HG02623 (cell line): ENCODE data around the gene PRRT2.

ENCODE experiments used
- ATAC-seq: cut with Tn5 transposase; IDR thresholded peaks from one replicate; pipeline ENCODE4 v1.9.1; 2021; ENCODE audit warnings: moderate library complexity; ENCODE audit not compliant: unreplicated experiment

The PRRT2 gene

DNA sequence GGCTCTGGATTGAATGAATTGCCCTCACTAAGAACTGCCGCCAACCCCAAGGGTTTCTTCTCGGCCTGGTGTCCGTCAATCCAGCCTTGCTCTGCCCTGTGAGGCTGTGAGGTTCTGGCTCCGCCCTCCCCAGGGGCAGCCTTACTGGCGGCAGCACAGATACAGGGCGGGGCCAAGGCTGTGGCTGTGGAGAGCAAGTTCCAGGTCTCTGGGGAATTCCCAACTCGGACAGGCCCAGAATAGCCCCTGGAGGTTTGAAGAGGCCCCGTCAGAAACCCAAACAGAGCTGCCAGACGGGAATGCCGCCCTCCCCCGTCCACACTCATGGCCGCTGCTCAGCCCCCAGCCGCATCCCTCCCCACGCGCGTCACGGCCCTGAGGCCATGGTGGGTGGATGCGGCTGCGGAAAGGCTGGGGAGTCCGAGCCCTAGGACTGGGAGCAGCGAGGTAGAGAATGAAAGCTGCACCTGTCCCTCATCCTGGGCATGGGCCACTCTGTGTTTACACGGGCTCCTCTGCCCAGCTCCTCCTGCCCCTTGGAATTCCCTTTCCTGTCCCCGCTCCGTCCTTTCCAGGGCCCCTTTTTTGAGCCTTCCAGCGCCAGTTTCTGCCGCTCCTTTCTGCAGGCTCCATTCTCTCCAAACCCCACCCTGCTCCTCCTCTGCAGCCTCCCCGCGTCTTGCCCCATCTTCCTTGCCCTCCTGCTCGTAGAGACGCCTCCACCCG, 660 bp upstream of the PRRT2 start:
- ATAC-seq: no peak

DNA sequence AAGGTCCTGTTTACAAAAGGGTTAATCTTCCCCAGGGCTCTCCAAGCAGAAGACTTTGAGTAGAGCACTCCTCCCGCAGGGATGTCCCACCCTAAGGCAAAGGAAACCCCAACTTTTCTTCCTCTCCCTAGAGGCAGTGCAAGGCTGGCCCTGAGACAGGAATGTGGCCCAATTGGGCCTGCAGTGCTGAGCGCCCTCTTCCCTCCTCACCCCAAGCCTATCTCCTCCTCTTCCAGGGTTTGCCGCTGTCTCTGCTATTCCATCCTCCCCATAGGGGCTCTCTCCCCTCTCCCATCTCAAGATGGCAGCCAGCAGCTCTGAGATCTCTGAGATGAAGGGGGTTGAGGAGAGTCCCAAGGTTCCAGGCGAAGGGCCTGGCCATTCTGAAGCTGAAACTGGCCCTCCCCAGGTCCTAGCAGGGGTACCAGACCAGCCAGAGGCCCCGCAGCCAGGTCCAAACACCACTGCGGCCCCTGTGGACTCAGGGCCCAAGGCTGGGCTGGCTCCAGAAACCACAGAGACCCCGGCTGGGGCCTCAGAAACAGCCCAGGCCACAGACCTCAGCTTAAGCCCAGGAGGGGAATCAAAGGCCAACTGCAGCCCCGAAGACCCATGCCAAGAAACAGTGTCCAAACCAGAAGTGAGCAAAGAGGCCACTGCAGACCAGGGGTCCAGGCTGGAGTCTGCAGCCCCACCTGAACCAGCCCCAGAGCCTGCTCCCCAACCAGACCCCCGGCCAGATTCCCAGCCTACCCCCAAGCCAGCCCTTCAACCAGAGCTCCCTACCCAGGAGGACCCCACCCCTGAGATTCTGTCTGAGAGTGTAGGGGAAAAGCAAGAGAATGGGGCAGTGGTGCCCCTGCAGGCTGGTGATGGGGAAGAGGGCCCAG, 1.0 kb downstream of the PRRT2 start:
- no peak for ATAC-seq

DNA sequence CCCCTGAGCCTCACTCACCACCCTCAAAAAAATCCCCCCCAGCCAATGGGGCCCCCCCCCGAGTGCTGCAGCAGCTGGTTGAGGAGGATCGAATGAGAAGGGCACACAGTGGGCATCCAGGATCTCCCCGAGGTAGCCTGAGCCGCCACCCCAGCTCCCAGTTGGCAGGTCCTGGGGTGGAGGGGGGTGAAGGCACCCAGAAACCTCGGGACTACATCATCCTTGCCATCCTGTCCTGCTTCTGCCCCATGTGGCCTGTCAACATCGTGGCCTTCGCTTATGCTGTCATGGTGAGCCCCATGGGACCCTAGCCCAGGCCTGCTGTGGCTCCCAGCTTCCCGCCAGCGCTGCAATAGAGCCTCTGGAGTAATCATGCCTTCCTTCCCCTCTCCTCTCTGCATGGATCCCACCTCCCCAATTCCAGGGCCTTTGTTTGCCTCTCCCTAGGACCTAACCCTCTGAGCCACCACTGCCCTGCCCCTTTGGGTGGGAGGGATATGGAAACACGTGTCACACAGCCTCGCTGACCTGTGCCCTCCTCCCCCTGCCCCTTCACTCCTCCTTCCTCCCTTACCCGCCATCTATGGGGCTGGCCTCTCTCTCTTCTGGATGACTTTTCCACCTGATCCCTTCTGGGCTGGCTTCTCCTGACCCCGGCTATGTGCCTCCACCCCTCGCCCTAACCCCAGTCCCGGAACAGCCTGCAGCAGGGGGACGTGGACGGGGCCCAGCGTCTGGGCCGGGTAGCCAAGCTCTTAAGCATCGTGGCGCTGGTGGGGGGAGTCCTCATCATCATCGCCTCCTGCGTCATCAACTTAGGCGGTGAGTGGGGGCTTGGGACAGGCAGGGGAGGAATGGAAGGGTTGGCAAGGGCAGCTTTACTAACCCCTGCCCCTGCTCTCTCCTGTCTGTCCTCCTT, 1.9 kb downstream of the PRRT2 start:
- no peak for ATAC-seq

DNA sequence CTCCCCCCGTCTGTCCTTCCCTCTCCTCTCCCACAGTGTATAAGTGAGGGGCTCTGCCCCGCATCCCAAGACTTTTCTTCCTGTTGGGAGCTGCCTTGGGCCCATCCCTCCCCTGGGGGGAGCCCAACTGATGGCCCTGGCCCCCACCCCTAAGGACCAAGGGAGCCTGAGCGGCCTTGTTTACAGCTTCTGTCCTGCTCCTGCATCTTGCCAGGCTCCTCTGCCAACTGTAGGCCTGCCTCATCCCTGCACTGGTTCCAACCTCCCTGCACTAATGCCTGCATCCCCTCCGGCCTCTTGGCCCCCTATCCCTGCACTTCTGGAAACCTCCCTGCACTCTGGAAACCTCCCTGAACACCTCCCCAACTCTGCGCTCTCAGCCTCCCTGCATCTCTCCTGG, 2.6 kb downstream of the PRRT2 start:
- ATAC-seq: no peak

DNA sequence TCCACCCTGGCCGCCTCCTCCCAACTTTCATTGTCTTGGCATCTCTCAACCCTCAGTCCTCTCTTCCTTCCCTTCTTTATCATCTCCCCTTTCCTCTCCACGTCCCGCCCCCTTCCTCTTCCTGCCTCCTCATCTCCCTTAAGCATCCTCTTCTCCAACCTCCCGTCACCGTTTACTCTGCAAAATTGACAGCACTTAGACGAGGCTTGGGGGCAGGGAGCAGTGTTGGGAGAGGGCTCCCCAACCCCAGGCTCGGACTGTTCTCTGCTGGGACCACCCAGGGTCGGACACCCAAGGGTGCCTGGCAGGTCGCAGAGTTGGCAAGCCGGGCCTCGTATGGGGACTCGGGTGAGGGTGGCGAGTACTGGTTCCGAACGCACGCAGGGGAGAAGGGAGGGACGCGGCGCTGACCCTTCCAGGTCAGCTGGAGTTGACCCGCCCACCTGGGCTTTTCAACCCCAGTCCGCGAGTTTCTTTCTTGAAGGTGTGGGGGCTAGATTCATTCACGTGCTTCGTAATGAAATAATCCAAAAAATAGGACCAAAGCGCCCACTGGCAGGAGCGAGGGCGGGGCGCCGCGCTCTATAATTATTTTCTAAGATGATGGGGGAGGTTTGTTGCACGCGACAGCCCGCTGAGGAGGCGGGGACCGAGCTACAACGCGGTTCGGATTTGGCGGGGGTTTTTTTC, 3.2 kb downstream of the PRRT2 start:
- no peak for ATAC-seq

DNA sequence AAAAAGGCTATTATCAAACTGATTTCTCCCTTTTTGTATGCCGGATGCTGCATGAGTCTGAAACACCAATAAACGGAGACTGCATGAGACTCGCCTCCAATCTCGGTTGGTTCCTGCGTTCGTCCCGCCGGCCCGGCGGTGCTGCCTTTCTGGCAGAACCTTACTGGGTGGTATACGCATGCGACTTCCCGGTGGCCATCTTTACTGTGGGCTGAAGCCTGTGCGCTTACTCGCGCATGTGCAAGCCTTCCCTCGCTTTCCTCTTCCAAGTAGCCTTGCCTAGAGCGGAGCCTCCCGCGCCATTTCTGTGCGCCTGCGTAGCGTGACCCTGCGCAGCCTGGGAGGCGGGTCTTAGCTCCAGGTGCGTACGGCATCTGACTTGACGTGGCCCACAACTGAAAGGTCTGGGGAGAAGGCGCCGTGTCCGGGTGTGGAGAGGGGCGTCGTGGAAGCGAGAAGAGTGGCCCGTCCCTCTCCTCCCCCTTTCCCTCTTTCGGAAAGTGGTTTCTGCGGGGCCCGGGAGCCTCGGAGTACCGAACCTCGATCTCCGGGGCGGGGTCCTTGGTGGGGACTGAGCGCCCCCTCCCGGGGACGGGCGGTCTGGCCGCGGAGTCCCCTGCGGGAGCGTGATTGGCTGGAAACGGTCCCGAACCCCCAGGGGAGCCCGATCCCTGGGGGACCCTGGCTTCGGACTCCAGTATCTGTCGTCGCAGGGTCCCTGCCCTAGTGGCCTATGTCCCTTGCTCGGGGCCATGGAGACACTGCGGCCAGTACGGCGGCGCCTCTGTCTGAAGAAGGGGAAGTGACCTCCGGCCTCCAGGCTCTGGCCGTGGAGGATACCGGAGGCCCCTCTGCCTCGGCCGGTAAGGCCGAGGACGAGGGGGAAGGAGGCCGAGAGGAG, 4.0 kb downstream of the PRRT2 start, which contains the start of gene PAGR1:
PAGR1 (plus strand) TSS at position 360 of the 901 bp plus-strand sequence; CDS start at position 734, 374 bp downstream.
- peak; percentile 56 for ATAC-seq

DNA sequence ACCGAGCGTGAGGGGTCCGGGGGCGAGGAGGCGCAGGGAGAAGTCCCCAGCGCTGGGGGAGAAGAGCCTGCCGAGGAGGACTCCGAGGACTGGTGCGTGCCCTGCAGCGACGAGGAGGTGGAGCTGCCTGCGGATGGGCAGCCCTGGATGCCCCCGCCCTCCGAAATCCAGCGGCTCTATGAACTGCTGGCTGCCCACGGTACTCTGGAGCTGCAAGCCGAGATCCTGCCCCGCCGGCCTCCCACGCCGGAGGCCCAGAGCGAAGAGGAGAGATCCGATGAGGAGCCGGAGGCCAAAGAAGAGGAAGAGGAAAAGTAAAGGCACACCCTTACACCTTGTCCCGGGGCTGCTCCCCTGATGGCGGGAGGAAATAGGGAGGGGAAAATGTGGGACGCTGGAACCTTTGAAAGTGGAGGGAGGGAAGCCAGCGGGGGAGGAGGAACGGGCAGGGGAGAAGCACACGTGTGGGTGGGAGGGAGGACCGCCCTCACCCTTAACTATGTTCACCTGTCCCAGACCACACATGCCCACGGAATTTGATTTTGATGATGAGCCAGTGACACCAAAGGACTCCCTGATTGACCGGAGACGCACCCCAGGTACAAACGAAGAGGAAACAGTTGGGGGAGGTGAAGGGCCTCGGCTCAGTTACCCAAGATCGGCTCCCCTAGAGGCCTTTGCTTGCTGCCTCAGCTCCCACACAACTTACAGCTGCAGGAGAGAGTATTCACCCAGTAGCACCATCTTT, 4.9 kb downstream of the PRRT2 start:
- peak; percentile 2 for ATAC-seq

DNA sequence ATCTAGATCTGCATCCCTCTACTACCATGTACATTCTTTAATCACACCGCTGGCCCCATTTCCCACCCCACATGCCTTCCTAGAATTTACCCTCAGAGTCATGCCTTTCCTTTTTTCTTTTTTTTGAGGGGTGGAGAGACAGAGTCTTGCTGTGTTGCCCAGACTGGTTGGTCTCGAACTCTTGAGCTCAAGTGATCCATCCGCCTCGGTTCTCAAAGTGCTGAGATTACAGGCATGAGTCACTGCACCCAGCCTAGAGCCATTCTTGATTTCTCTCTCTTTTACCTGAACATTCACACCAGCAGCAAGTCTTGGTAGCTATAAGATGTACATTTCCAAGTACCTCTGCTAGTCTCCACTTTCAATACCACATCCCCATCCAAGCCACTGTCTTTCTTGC, 6.1 kb downstream of the PRRT2 start:
- no peak for ATAC-seq

DNA sequence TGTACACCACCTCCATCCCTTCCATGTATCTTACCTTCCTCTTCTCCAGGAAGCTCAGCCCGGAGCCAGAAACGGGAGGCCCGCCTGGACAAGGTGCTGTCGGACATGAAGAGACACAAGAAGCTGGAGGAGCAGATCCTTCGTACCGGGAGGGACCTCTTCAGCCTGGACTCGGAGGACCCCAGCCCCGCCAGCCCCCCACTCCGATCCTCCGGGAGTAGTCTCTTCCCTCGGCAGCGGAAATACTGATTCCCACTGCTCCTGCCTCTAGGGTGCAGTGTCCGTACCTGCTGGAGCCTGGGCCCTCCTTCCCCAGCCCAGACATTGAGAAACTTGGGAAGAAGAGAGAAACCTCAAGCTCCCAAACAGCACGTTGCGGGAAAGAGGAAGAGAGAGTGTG, 7.5 kb downstream of the PRRT2 start:
- ATAC-seq: no peak

DNA sequence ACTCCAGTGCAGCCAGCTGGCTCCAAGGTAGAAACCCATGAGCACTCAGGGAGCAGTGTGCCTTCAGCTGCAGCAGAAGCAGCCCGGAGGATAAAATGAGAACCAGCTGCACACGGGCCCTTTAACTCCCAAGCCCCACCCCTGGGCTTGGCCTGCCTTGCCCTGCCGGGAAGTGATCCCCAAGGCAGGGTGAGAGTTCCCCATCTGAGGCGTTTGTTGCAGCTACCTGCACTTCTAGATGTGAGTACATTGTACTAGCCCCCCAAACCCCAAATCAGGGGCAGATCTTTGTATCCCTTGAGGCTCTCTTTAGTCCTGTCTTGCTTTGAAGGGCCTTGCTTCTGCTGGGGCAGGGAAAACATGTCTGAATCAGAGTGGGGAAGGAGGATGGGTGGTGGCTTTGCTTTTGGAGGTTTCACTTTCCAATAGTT, 8.3 kb downstream of the PRRT2 start, which contains the start of gene MVP:
MVP (plus strand) TSS at position 192 of the 431 bp plus-strand sequence. CDS start 10,088 bp downstream, outside the sequence.
- no peak for ATAC-seq

DNA sequence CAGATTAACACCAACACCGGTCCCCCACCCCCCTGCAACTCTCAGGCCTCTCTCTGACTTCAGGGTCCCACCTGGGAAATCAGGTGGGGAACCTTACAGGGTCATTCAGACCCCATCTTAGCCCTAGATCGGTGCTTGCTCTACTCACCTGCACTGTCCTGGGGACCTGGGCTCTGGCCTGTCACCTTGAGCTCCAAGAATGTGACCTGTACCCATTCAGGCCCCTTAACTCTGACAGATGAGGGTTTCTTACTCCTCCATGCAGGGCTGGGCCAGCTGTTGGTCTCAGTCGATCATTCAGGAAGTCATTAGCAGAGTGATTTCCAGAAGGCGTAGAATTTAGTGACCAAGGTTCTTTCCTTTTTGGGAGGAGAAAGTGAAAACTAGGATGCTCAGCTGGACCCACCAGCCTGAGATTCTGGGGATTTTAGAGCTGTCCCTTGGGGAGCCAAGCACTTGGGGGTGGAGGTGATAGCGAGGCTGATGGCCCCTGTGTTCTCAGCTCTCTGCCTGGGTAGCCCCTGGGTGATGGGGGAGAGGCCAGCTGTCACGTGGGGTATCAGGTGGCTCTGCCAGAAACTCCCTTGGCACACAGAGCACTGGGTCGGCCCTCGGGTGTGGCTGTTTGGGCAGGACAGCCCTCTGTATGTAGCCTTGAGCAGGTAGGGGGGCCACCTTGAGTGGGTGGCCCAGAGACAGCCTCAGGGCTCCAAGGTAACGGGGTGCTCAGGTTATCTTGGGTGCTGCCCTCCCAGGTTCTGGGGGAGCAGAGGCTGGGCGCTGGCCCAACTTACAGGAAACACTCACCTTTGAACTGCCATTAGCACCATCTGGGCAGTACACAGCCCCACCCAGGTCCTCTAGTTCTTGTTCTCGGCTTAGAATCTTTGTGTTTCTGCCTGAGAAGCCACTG, 9.0 kb downstream of the PRRT2 start:
- peak; percentile 40 for ATAC-seq

DNA sequence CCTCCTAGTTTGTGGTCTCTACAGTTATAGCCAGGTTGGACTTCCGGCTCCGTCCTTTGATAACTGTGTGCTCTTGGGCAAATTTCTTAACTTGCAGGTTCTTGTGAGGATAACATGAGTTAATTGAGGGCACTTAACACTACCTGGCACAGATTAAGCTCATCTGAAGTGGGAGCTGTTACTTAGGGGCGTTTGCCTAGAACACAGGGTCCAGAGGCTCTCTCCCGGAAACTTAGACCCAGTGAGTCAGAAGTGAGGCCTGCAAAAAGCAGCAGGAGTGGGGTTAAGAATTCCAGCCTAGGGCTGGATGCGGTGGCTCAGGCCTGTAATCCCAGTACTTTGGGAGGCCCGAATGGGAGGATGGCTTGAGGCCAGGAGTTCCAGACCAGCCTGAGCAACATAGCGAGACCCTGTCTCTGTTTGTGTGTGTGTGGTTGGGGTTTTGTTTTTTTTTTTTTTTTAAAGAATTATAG, 9.7 kb downstream of the PRRT2 start:
- no peak for ATAC-seq

DNA sequence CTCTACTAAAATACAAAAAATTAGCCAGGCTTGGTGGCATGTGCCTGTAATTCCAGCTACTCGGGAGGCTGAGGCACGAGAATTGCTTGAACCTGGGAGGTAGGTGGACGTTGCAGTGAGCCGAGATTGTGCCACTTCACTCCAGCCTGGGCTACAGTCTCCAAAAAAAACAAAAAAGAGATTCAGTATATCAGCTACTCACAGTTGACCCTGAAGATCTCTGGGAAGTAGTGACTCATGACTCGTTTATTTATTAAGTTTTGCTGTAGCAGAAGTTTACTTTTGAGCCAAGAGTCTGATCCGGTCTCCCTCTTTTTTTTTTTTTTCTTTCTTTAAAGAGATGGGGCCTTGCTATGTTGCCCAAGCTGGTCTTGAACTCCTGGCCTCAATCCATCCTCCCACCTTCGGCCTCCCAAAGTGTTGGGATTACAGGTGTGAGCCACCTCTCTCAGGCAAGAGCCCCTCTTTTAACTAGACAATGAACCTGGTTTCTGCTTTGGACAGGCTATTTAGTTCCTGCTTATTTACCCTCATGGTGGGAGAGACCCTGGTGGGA, 12.7 kb downstream of the PRRT2 start:
- no peak for ATAC-seq

DNA sequence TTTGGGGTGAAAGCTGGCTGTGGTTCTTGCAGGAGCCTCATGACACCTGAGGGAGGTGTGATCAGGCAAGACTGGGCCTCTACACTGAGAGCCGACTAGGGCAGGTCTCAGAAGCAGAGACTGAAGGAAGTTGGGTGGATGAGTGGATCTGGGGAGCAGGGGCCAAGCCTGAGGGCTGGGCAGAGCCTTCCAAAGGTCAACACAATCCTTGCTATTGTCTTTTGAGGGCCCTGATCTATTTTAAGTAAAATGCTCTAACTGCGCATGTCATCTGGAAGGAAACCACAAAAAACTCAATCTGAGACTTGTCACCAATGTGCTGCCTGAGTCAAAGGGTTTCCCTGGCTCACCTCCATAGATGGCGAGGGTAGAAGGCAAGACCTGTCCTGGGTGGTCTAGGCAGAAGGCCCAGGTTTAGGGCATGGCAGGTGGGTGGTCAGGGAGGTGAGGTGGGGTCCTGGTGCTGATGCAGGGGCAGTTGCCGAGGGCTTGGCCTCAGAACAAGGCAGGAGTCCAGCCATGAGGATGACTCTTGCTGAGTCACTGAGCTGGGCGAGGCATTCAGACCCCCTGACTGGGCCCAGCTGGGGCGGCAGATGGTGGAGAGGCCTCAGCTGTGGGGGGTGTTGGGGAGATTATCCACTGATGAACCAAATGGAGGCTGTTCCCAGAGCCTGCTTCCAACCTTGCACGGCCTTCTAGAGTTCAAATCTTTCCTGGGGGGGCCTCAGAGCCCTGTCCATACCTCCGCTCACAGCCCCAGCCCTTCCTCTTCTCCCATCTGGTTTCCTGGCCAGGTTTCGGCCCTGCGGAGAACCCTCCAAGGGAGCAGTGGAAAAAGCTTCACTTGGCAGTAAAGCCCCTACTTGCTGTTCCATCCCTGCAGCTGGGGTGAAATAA, 13.4 kb downstream of the PRRT2 start:
- ATAC-seq: no peak

DNA sequence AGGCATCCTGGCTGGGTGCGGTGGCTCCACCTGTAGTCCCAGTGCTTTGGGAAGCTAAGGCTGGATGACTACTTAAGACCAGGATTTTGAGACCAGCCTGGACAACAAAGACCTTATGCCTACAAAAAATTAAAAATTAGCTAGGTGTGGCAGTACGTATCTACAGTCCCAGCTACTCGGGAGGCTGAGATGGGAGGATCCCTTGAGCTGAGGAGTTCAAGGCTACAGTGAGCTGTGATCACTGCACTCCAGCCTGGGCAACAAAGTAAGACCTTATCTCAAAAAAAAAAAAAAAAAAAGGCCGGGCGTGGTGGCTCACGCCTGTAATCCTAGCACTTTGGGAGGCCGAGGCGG, 14.3 kb downstream of the PRRT2 start:
- ATAC-seq: no peak

DNA sequence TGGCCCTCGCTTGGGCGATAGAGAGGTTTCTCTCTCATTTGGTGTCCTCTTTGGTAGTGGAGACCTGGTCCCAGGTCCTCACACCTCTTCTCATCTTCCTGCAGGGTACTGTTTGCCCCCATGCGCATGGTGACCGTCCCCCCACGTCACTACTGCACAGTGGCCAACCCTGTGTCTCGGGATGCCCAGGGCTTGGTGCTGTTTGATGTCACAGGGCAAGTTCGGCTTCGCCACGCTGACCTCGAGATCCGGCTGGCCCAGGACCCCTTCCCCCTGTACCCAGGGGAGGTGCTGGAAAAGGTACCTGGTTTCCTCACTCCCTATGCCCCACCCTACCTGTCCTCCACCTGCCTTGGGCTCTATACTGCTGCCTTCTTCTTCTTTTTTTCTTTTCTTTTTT, 18.8 kb downstream of the PRRT2 start:
- no peak for ATAC-seq
